HEK293T (cell line): Measurements from ENCODE around the gene XPNPEP1.

Experiments used
- BHLHE40 ChIP-seq: fragments of 450-650 bp; IDR thresholded peaks from 2 replicates; pipeline ENCODE4 v1.6.1; 2016; ENCODE audit warnings: mild to moderate bottlenecking, moderate library complexity, borderline replicate concordance
- ELF4 ChIP-seq: fragments of 450-650 bp; IDR thresholded peaks from 2 replicates; pipeline ENCODE4 v1.6.1; 2017; ENCODE audit warnings: antibody characterized with exemption
- FOXA1 ChIP-seq: fragments of 450-650 bp; IDR thresholded peaks from 2 replicates; pipeline ENCODE4 v1.6.1; 2016; ENCODE audit warnings: mild to moderate bottlenecking
- FOXM1 ChIP-seq: fragments of 450-650 bp; IDR thresholded peaks from 2 replicates; pipeline ENCODE4 v1.6.1; 2017; ENCODE audit warnings: mild to moderate bottlenecking, borderline replicate concordance
- L3MBTL2 ChIP-seq: fragments of 450-650 bp; conservative IDR thresholded peaks from 2 replicates; pipeline ENCODE4 v1.6.1; 2016; ENCODE audit warnings: mild to moderate bottlenecking
- SP1 ChIP-seq: fragments of 450-650 bp; IDR thresholded peaks from 2 replicates; pipeline ENCODE4 v1.6.1; 2017
- SUZ12 ChIP-seq: fragments of 450-650 bp; IDR thresholded peaks from 2 replicates; pipeline ENCODE4 v1.6.1; 2016; ENCODE audit warnings: mild to moderate bottlenecking
- TARDBP ChIP-seq: fragments of 450-650 bp; IDR thresholded peaks from 2 replicates; pipeline ENCODE4 v1.6.1; 2016
- TF ChIP-seq, protein P1 (sequence below): fragments of 450-650 bp; IDR thresholded peaks from 2 replicates; pipeline ENCODE4 v1.6.1; 2016

DNA sequence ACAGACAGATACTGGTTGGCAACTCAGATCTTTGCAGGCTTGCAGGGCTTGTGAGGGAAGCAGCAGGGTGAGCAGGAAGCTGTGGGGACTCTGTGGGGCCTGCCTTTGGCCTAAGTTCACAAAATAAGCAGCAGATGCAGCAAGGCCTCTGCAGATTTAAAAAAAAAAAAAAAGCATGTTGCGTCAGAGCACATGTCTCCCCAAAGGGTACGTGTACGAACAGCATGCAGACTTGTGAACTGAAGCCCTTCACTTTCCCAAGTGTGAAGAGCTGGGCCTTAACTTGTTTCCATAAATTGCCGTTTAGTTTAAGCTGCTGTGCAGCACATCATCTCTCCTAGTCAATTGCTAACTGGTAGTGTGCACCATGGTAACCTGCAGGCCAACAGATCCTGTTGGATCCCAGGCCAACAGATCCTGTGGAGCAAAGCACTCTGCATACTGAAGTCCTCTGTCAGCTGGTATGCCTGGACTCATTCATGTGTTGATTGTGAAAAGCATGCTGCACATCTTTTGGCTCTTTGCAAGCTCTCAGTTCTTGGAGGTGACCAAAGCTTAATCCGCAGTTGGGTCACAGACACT, 10.8 kb upstream of the XPNPEP1 start:
- TF ChIP-seq ELF4 (no peak), FOXA1 (no peak), SP1 (no peak), TARDBP (no peak), SUZ12 (no peak), BHLHE40 (no peak), FOXM1 (no peak), L3MBTL2 (no peak)
- TF ChIP-seq, protein P1, sequence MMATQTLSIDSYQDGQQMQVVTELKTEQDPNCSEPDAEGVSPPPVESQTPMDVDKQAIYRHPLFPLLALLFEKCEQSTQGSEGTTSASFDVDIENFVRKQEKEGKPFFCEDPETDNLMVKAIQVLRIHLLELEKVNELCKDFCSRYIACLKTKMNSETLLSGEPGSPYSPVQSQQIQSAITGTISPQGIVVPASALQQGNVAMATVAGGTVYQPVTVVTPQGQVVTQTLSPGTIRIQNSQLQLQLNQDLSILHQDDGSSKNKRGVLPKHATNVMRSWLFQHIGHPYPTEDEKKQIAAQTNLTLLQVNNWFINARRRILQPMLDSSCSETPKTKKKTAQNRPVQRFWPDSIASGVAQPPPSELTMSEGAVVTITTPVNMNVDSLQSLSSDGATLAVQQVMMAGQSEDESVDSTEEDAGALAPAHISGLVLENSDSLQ = no peak
